Measurements from ENCODE around the gene NDEL1. TPM values are rescaled to one million over a fixed set of nuclear protein-coding genes. Genes with fewer than 3 reads are reported as not detected.
A peak's percentile ranks its signal among the peaks of the same experiment; 100 is the strongest.

Gene NDEL1
- total RNA-seq, 1 experiment from 2014 or later = 38.4 TPM

DNA sequence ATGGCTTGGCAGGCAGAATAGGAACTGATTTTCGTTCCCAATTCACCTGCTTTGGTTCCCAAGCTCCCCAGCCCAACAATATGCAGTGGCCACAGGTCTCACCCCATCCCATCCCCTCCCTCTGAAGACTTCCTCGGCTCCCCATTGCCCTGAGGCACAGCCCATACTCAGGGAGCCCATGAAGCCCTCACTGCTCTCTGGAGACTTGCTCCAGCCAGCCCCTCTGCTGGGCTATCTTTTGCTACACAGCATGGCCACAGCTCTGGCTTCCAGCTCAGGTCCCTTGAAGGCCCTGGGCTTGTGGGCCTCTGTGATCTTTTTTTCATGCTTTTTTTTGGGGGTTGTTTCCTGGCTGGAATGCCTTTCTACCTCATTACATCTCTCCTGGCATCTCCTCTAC, 29.5 kb upstream of the NDEL1 start:
- TF ChIP-seq, protein P1, sequence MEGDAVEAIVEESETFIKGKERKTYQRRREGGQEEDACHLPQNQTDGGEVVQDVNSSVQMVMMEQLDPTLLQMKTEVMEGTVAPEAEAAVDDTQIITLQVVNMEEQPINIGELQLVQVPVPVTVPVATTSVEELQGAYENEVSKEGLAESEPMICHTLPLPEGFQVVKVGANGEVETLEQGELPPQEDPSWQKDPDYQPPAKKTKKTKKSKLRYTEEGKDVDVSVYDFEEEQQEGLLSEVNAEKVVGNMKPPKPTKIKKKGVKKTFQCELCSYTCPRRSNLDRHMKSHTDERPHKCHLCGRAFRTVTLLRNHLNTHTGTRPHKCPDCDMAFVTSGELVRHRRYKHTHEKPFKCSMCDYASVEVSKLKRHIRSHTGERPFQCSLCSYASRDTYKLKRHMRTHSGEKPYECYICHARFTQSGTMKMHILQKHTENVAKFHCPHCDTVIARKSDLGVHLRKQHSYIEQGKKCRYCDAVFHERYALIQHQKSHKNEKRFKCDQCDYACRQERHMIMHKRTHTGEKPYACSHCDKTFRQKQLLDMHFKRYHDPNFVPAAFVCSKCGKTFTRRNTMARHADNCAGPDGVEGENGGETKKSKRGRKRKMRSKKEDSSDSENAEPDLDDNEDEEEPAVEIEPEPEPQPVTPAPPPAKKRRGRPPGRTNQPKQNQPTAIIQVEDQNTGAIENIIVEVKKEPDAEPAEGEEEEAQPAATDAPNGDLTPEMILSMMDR (conservative IDR thresholded peaks at IDR 0.05) = no peak
- H3K9me3 ChIP-seq (ENCODE audit: control insufficient read depth, low read depth, low read length) = no peaks in the 10 kb centered on the region
- no peak overlapping the region for H4K8ac ChIP-seq (replicated peaks; ENCODE audit: insufficient read length, low read depth, low read length)
- WGBS (ENCODE audit: extremely low coverage, insufficient read length, low lambda C conversion rate) = no CpG with 5 or more reads among the region's 2 CpGs
- no peak overlapping the region for H2BK12ac ChIP-seq (ENCODE audit: insufficient read length, low read depth, low read length)
- no peak overlapping the region for H2BK15ac ChIP-seq (ENCODE audit: low read depth, low read length)
- no peak overlapping the region for H3K4me2 ChIP-seq (ENCODE audit: insufficient read depth, insufficient read length, low read length)
- no peaks in the 10 kb centered on the region for H3K4me1 ChIP-seq (ENCODE audit: insufficient read depth, low read length)
- H3K79me2 ChIP-seq (ENCODE audit: insufficient read depth, low read length) = no peaks in the 10 kb centered on the region
- H3K18ac ChIP-seq (ENCODE audit: insufficient read length, low read depth, low read length) = no peak overlapping the region
- no peak overlapping the region for H3K56ac ChIP-seq (ENCODE audit: insufficient read length, low read depth, low read length)
- no peak overlapping the region for H4K91ac ChIP-seq (ENCODE audit: insufficient read length, low read depth, low read length)
- DNase-seq = no peak
- H3K27me3 Mint-ChIP-seq (ENCODE audit: low read depth) = peaks cover 1% of the 10 kb centered on the region; the same call in 1 of the 2 replicates
- H2AFZ ChIP-seq (ENCODE audit: low read length) = no peak overlapping the region
- no peak overlapping the region for H3K14ac ChIP-seq (ENCODE audit: insufficient read depth, low read length)
- no peaks in the 10 kb centered on the region for H3K27me3 ChIP-seq (ENCODE audit: insufficient read depth, low read length)
- no peaks in the 10 kb centered on the region for H3K36me3 Mint-ChIP-seq (ENCODE audit: insufficient read depth in 1 of 3, low read depth in 3 of 3)
- H3K27ac Mint-ChIP-seq = peak overlapping the region in 1 of 3 experiments; percentile 35; a peak in 2 of 7 replicates
- H3K79me1 ChIP-seq (ENCODE audit: insufficient read depth, low read depth, low read length, poor library complexity, severe bottlenecking) = no peaks in the 10 kb centered on the region
- H4K5ac ChIP-seq (ENCODE audit: insufficient read length, low read depth, low read length) = no peak overlapping the region
- H2BK5ac ChIP-seq (ENCODE audit: insufficient read length, low read length) = no peak overlapping the region
- H2BK20ac ChIP-seq (ENCODE audit: low read depth, low read length, poor library complexity, severe bottlenecking) = no peak overlapping the region
- H2AK5ac ChIP-seq (ENCODE audit: insufficient read length, low read length) = no peak overlapping the region
- H3K23ac ChIP-seq (ENCODE audit: insufficient read length, low read depth, low read length) = no peak overlapping the region
- H3K9me3 Mint-ChIP-seq = no peaks in the 10 kb centered on the region
- no peak overlapping the region for H3K27ac ChIP-seq (ENCODE audit: insufficient read length, low read depth, low read length)
- no peak overlapping the region for H3T11ph ChIP-seq (ENCODE audit: low read length)
- no peak overlapping the region for H3K9ac ChIP-seq (ENCODE audit: extremely low read depth, insufficient read length, low read length)
- no peaks in the 10 kb centered on the region for H3K23me2 ChIP-seq (ENCODE audit: insufficient read length, low read depth, low read length, poor library complexity, severe bottlenecking)
- no peak overlapping the region for H3K4ac ChIP-seq (ENCODE audit: low read depth, low read length)
- H3K4me3 Mint-ChIP-seq = no peak overlapping the region
- H3K4me1 Mint-ChIP-seq = peaks cover 14 to 15% of the 10 kb centered on the region in 2 experiments
- H2BK120ac ChIP-seq (ENCODE audit: low read depth, low read length, poor library complexity, severe bottlenecking) = no peak overlapping the region
- no peaks in the 10 kb centered on the region for H4K20me1 ChIP-seq (ENCODE audit: control insufficient read depth, insufficient read depth, insufficient read length)

Measured in H9 (cell line).